AG04450 (cell line): ENCODE measurements around the gene HTT-AS. TPM values are rescaled to one million over a fixed set of nuclear protein-coding genes. Genes with fewer than 3 reads are reported as not detected.

Experiments used
- CTCF ChIA-PET: fragments of 300-600, 350-600 bp; formaldehyde crosslinking; extraction: SDS; loops from one replicate; lab custom pipeline; 2022; ENCODE audit warnings: antibody characterized with exemption, inconsistent platforms; lab: Charles Lee
- POLR2A ChIA-PET: fragments of 350-600 bp; formaldehyde crosslinking; extraction: SDS; loops from one replicate; lab custom pipeline; 2021; ENCODE audit warnings: antibody characterized with exemption, inconsistent platforms; lab: Yijun Ruan, JAX
- DNase-seq: peaks from one replicate; pipeline ENCODE4 v3.0.0-alpha.2; 2011; ENCODE audit warnings: low read depth, low spot score
- H3K27ac ChIP-seq: one replicate; pipeline ENCODE4 v1.5.1; 2012; ENCODE audit warnings: low read depth, low read length, control low read depth
- H3K27me3 ChIP-seq: one replicate; pipeline ENCODE4 v1.6.0; 2012; ENCODE audit warnings: low read length; ENCODE audit not compliant: control insufficient read depth, insufficient read depth
- H3K4me3 ChIP-seq: 2 replicates; pipeline ENCODE4 v1.5.1; 2011; ENCODE audit warnings: mild to moderate bottlenecking, low read depth, low read length, control low read depth
- H3K9me3 ChIP-seq: 2 replicates; pipeline ENCODE4 v1.5.1; 2012; ENCODE audit warnings: low read length; ENCODE audit not compliant: control insufficient read depth, insufficient read depth
- polyA plus RNA-seq: library from polyadenylated mRNA; depleted of rRNA; stranded (reverse); fragments of >200 nt; gene quantifications from 2 replicates; pipeline ENCODE4 v1.2.3, GENCODE V29; 2011
- TF ChIP-seq, protein P1 (sequence below): IDR thresholded peaks from 2 replicates; pipeline ENCODE4 v1.5.1; 2011; ENCODE audit warnings: low read depth, low read length, control low read depth, inconsistent platforms

The HTT-AS gene
- polyA plus RNA-seq, 1 experiment = not detected

DNA sequence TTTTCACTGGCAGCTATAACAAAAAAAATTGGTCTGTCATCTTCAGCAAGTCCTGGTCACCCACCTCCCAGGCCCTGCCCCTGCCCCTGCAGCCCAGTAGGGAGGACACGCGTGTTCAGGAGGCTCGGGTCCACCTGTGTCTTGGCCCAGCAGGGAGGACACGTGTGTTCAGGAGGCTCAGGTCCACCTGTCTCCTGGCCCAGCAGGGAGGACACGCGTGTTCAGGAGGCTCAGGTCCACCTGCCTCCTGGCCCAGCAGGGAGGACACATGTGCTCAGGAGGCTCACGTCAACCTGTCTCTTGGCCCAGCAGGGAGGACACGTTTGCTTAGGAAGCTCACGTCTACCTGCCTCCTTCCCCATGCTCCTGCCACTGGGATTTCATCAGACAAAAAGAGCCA is 44.9 kb downstream of the HTT-AS start:
- Histone ChIP-seq H3K4me3 (no peak overlapping the region), H3K9me3 (no peaks in the 10 kb centered on the region; the same call in 1 of the 2 replicates), H3K27ac (no peak overlapping the region), H3K27me3 (peaks cover 16% of the 10 kb centered on the region)
- no peak for DNase-seq
- CTCF ChIA-PET = no interaction called here
- TF ChIP-seq, protein P1, sequence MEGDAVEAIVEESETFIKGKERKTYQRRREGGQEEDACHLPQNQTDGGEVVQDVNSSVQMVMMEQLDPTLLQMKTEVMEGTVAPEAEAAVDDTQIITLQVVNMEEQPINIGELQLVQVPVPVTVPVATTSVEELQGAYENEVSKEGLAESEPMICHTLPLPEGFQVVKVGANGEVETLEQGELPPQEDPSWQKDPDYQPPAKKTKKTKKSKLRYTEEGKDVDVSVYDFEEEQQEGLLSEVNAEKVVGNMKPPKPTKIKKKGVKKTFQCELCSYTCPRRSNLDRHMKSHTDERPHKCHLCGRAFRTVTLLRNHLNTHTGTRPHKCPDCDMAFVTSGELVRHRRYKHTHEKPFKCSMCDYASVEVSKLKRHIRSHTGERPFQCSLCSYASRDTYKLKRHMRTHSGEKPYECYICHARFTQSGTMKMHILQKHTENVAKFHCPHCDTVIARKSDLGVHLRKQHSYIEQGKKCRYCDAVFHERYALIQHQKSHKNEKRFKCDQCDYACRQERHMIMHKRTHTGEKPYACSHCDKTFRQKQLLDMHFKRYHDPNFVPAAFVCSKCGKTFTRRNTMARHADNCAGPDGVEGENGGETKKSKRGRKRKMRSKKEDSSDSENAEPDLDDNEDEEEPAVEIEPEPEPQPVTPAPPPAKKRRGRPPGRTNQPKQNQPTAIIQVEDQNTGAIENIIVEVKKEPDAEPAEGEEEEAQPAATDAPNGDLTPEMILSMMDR = no peak
- POLR2A ChIA-PET = no interaction called here

DNA sequence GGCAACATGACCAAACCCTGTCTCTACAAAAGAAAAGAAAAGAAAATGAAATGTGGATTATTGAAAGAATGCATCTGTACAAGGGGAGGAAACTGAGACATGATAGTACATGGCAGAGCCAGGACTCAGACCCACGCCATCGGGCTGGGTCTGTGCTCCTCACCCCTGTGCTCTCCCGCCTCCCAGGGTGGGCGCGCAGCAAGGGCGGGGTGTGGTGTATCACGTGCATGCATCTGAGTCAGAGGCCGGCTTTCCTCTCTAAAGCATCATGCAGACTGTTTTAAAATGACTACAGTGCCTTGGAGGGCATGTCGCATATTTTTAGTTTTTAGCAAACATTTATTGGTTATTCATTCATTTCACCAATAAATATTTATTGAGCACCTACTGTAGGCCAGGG is 47.8 kb downstream of the HTT-AS start:
- H3K4me3 ChIP-seq = no peak overlapping the region
- H3K27ac ChIP-seq = no peak overlapping the region
- ChIA-PET CTCF (no interaction called here), POLR2A (interaction anchor here (0.6 kb wide), 1 partner anchor 11 kb away, joined by 3 read pairs; no protein-coding TSS in a partner anchor)
- TF ChIP-seq, protein P1 = no peak
- no peak for DNase-seq
- peaks cover 9% of the 10 kb centered on the region for H3K9me3 ChIP-seq
- peaks cover 13% of the 10 kb centered on the region for H3K27me3 ChIP-seq

DNA sequence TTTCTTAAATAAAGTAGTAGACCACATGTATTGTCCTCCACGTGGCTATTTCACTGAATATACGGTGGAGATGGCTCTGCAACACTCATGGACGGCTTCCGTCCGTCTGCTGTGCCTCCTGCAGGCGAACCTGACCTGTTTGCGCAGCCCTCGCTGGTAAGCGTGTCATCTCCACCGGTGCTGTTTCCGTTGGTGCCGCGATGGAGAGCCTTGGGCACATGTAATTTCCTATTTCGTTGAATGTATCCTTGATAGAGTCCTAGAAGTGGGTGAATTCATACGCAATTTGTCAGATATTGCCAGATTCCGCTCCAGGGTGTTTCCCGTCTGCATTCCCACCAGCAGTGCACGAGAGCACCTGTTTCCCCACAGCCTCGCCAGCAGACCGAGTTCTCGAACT is 48.5 kb downstream of the HTT-AS start:
- no peak overlapping the region for H3K4me3 ChIP-seq
- no peak overlapping the region for H3K27ac ChIP-seq
- ChIA-PET CTCF (no interaction called here), POLR2A (no interaction called here)
- H3K9me3 ChIP-seq = peaks cover 9% of the 10 kb centered on the region
- TF ChIP-seq, protein P1 = no peak
- DNase-seq = no peak
- peaks cover 15% of the 10 kb centered on the region for H3K27me3 ChIP-seq

DNA sequence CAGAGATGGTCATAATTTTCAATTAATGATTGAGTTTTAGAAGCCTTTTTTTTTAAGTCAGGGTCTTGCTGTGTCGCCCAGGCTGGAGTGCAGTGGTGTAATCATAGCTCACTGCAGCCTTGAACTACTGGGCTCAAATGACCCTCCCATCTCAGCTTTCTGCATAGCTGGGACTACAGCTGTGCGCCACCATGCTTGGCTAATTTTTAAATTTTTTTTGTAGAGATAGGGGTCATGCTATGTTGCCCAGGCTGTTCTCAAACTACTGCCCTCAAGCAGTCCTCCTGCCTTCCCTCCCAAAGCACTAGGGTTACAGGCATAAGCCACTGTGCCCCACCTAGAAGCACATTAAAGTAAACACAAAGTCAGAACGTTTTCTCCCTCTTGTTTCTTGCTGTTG is 51.7 kb downstream of the HTT-AS start:
- CTCF ChIA-PET = no interaction called here
- Histone ChIP-seq H3K4me3 (no peak overlapping the region), H3K9me3 (peaks cover 9% of the 10 kb centered on the region), H3K27me3 (peaks cover 16% of the 10 kb centered on the region), H3K27ac (no peak overlapping the region)
- DNase-seq = no peak
- POLR2A ChIA-PET = no interaction called here
- TF ChIP-seq, protein P1 = no peak

DNA sequence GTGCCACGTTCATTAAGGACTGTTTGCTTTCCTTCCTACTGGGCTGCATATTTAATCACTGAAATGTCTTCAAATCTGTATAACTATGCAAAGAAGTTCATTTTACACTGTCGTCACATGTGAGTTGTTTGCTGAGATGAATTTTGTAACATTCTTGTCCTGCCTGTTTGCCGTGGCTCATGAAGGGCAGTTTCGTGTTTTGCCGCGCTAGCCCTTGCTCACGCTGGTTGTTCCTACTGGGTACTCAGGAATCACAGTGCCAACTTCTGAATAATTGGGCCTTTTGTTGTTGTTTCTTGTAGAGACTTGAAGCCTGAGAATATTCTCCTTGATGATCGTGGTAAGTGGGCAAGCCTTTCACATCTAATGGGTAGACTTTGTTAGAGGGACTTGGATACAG is 52.2 kb downstream of the HTT-AS start:
- Histone ChIP-seq H3K4me3 (no peak overlapping the region), H3K27ac (no peak overlapping the region), H3K9me3 (peaks cover 9% of the 10 kb centered on the region), H3K27me3 (peaks cover 16% of the 10 kb centered on the region)
- ChIA-PET CTCF (interaction anchor here (0.6 kb wide), 1 partner anchor 18 kb away, joined by 3 read pairs; no protein-coding TSS in a partner anchor), POLR2A (no interaction called here)
- no peak for DNase-seq
- TF ChIP-seq, protein P1 = no peak
